ENCODE data around the gene RHEB. TPM values are rescaled to one million over a fixed set of nuclear protein-coding genes. Genes with fewer than 3 reads are reported as not detected.

The RHEB gene
- total and polyA plus RNA-seq, 2 of the 13 experiments (the other 11 are each of a cell fraction or from before 2014, with no cell fraction given), result 55.0 to 77.6 TPM

GRCh38 chr7:151448261-151449252 lies 71.1 kb downstream of the RHEB start (continued):
- TF ChIP-seq ZXDC (CRISPR knock-in tag; IDR thresholded peaks at IDR 0.05) (no peak), ZNF879 (CRISPR knock-in tag; IDR thresholded peaks at IDR 0.05) (no peak), ZBTB33 (CRISPR knock-in tag; IDR thresholded peaks at IDR 0.05) (peak; percentile 89), STAG1 (CRISPR knock-in tag; IDR thresholded peaks at IDR 0.05) (peak; percentile 79), SALL1 (CRISPR knock-in tag; IDR thresholded peaks at IDR 0.05) (peak; percentile 42; the same call in 1 of the 2 replicates), POLR2AphosphoS2 (IDR thresholded peaks at IDR 0.05; ENCODE audit: low read depth, low read length) (no peak), ZSCAN29 (CRISPR knock-in tag; conservative IDR thresholded peaks at IDR 0.05) (no peak), NKX3-1 (CRISPR knock-in tag; IDR thresholded peaks at IDR 0.05) (no peak), PHF21A (CRISPR knock-in tag; IDR thresholded peaks at IDR 0.05) (peak; percentile 38; the same call in 1 of the 2 replicates), RARA (CRISPR knock-in tag; IDR thresholded peaks at IDR 0.05) (0 out of 2 replicates have a peak, but pooled peaks have one; percentile 7), BORCS8-MEF2B (CRISPR knock-in tag; IDR thresholded peaks at IDR 0.05) (0 out of 2 replicates have a peak, but pooled peaks have one; percentile 49), PATZ1 (CRISPR knock-in tag; IDR thresholded peaks at IDR 0.05) (0 out of 2 replicates have a peak, but pooled peaks have one; percentile 12), ZNF660 (CRISPR knock-in tag; IDR thresholded peaks at IDR 0.05; ENCODE audit: borderline replicate concordance, low read depth) (no peak), ZNF883 (CRISPR knock-in tag; IDR thresholded peaks at IDR 0.05; ENCODE audit: not compliant biosample characterization) (peak; percentile 47), KLF13 (CRISPR knock-in tag; IDR thresholded peaks at IDR 0.05) (no peak), TEAD3 (CRISPR knock-in tag; optimal IDR thresholded peaks at IDR 0.05; ENCODE audit: borderline replicate concordance) (no peak), MXD3 (CRISPR knock-in tag; IDR thresholded peaks at IDR 0.05) (no peak), ZNF253 (CRISPR knock-in tag; IDR thresholded peaks at IDR 0.05; ENCODE audit: borderline replicate concordance) (no peak), POLR2A (IDR thresholded peaks at IDR 0.05; ENCODE audit: insufficient read depth in 1 of 2, low read depth in 2 of 2, low read length in 2 of 2) (no peak), MAFF (IDR thresholded peaks at IDR 0.05; ENCODE audit: low read depth, low read length) (no peak), ZBTB7B (CRISPR knock-in tag; IDR thresholded peaks at IDR 0.05) (0 out of 2 replicates have a peak, but pooled peaks have one; percentile 32), ATF7 (IDR thresholded peaks at IDR 0.05) (no peak), ATF7 (CRISPR knock-in tag; IDR thresholded peaks at IDR 0.05) (no peak), JUNB (CRISPR knock-in tag; IDR thresholded peaks at IDR 0.05; ENCODE audit: borderline replicate concordance) (no peak)

Data from HepG2 (cell line).